WTC11 (cell line): ENCODE data around the gene MEP1A. TPM values are rescaled to one million over a fixed set of nuclear protein-coding genes. Genes with fewer than 3 reads are reported as not detected.
"Not testable (repeated sequence)": the region's sequence is repeated elsewhere in the genome, so short reads cannot be mapped to it uniquely, and the experiment has no call there.

Experiments used
- ATAC-seq: fragments of 200-7000 bp; cut with Tn5 transposase; 2 replicates; pipeline ENCODE4 v1.10.0; 2021; ENCODE audit warnings: mild to moderate bottlenecking, moderate library complexity
- CTCF ChIA-PET: fragments of 300-600 bp; sonication (Branson Sonifier 250); formaldehyde crosslinking; loops from one replicate; lab custom pipeline; 2021; ENCODE audit warnings: antibody characterized with exemption; lab: Charles Lee
- POLR2A ChIA-PET: fragments of 350-600 bp; sonication (Branson Sonifier 250); formaldehyde crosslinking; loops from one replicate; lab custom pipeline; 2021; ENCODE audit warnings: antibody characterized with exemption; lab: Charles Lee
- DNase-seq: peaks from one replicate; pipeline ENCODE4 v3.0.0; 2021; ENCODE audit warnings: low spot score
- H3K27ac Mint-ChIP-seq: 2 replicates; pipeline ENCODE4 v1.8.0; 2021; ENCODE audit warnings: mixed read lengths
- H3K27me3 Mint-ChIP-seq: 2 replicates; pipeline ENCODE4 v1.8.0; 2021; ENCODE audit warnings: low read depth, mild to moderate bottlenecking, moderate library complexity, mixed read lengths
- H3K36me3 Mint-ChIP-seq: 2 replicates; pipeline ENCODE4 v1.8.0; 2021; ENCODE audit warnings: mixed read lengths
- H3K4me1 Mint-ChIP-seq: 2 replicates; pipeline ENCODE4 v1.8.0; 2022; ENCODE audit warnings: mixed read lengths
- H3K4me3 Mint-ChIP-seq: 2 replicates; pipeline ENCODE4 v1.8.0; 2021; ENCODE audit warnings: mild to moderate bottlenecking, moderate library complexity, mixed read lengths
- H3K9me3 Mint-ChIP-seq: 2 replicates; pipeline ENCODE4 v1.8.0; 2021; ENCODE audit warnings: mixed read lengths
- E2F4 ChIP-seq: sonication (generic); formaldehyde crosslinking; IDR thresholded peaks from 2 replicates; pipeline ENCODE4 v1.8.1; 2022; ENCODE audit warnings: low read depth, mild to moderate bottlenecking, moderate library complexity, missing genetic modification reagents, borderline replicate concordance
- ESRRA ChIP-seq: sonication (generic); formaldehyde crosslinking; IDR thresholded peaks from 2 replicates; pipeline ENCODE4 v1.8.1; 2022; ENCODE audit warnings: mild to moderate bottlenecking, missing genetic modification reagents, borderline replicate concordance
- HMGA2 ChIP-seq: fragments of 250-450 bp; sonication (Bioruptor Pico); IDR thresholded peaks from 2 replicates; pipeline ENCODE4 v1.4.0; 2021; ENCODE audit warnings: mild to moderate bottlenecking, moderate library complexity
- JUN ChIP-seq: sonication (generic); formaldehyde crosslinking; IDR thresholded peaks from 2 replicates; pipeline ENCODE4 v1.8.0; 2023; ENCODE audit warnings: mild to moderate bottlenecking, missing genetic modification reagents
- MXD4 ChIP-seq: fragments of 250-450 bp; sonication (Bioruptor Pico); IDR thresholded peaks from 2 replicates; pipeline ENCODE4 v1.8.0; 2021; ENCODE audit warnings: mild to moderate bottlenecking, moderate library complexity, borderline replicate concordance
- NFE2L1 ChIP-seq: sonication (generic); formaldehyde crosslinking; IDR thresholded peaks from 2 replicates; pipeline ENCODE4 v1.8.1; 2023; ENCODE audit warnings: missing genetic modification reagents
- SMAD4 ChIP-seq: sonication (generic); formaldehyde crosslinking; IDR thresholded peaks from 2 replicates; pipeline ENCODE4 v1.8.0; 2022; ENCODE audit warnings: mild to moderate bottlenecking, missing genetic modification reagents
- TP53 ChIP-seq: sonication (generic); formaldehyde crosslinking; IDR thresholded peaks from 2 replicates; pipeline ENCODE4 v1.8.1; 2023; ENCODE audit warnings: mild to moderate bottlenecking, missing genetic modification reagents
- ZMAT4 ChIP-seq: fragments of 250-450 bp; sonication (Bioruptor Pico); IDR thresholded peaks from 2 replicates; pipeline ENCODE4 v1.9.0; 2021; ENCODE audit warnings: mild to moderate bottlenecking
- ZNF425 ChIP-seq: fragments of 250-450 bp; sonication (Bioruptor Pico); conservative IDR thresholded peaks from 2 replicates; pipeline ENCODE4 v1.9.0; 2021; ENCODE audit warnings: mild to moderate bottlenecking
- total RNA-seq: library from RNA; stranded (reverse); gene quantifications from 3 replicates; pipeline ENCODE4 v1.2.3, GENCODE V29; 2021
- TF ChIP-seq, protein P1 (sequence below): fragments of 250-450 bp; sonication (Bioruptor Pico); IDR thresholded peaks from 2 replicates; pipeline ENCODE4 v1.8.0; 2021; ENCODE audit warnings: mild to moderate bottlenecking
- TF ChIP-seq, protein P2 (sequence below): sonication (generic); formaldehyde crosslinking; IDR thresholded peaks from 2 replicates; pipeline ENCODE4 v1.8.0; 2022; ENCODE audit warnings: mild to moderate bottlenecking, missing genetic modification reagents
- TF ChIP-seq, protein P3 (sequence below): sonication (generic); formaldehyde crosslinking; IDR thresholded peaks from 2 replicates; pipeline ENCODE4 v1.8.0; 2023; ENCODE audit warnings: mild to moderate bottlenecking, missing genetic modification reagents
- TF ChIP-seq, protein P4 (sequence below): sonication (generic); formaldehyde crosslinking; IDR thresholded peaks from 2 replicates; pipeline ENCODE4 v1.8.1; 2023; ENCODE audit warnings: mild to moderate bottlenecking, moderate library complexity, missing genetic modification reagents

The MEP1A gene
- total RNA-seq, 1 experiment from 2014 or later: 0.09 TPM

GRCh38 chr6:46838033-46838432 is 44.8 kb downstream of the MEP1A start:
- Mint-ChIP-seq H3K27me3 (peaks cover 8% of the 10 kb centered on the region; the same call in 1 of the 2 replicates), H3K27ac (no peak overlapping the region)
- TF ChIP-seq, protein P1, sequence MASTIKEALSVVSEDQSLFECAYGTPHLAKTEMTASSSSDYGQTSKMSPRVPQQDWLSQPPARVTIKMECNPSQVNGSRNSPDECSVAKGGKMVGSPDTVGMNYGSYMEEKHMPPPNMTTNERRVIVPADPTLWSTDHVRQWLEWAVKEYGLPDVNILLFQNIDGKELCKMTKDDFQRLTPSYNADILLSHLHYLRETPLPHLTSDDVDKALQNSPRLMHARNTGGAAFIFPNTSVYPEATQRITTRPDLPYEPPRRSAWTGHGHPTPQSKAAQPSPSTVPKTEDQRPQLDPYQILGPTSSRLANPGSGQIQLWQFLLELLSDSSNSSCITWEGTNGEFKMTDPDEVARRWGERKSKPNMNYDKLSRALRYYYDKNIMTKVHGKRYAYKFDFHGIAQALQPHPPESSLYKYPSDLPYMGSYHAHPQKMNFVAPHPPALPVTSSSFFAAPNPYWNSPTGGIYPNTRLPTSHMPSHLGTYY (CRISPR knock-in tag): no peak
- TF ChIP-seq ESRRA (CRISPR knock-in tag) (no peak), E2F4 (CRISPR knock-in tag) (no peak), ZNF425 (no peak), TP53 (no peak)
- TF ChIP-seq, protein P2, sequence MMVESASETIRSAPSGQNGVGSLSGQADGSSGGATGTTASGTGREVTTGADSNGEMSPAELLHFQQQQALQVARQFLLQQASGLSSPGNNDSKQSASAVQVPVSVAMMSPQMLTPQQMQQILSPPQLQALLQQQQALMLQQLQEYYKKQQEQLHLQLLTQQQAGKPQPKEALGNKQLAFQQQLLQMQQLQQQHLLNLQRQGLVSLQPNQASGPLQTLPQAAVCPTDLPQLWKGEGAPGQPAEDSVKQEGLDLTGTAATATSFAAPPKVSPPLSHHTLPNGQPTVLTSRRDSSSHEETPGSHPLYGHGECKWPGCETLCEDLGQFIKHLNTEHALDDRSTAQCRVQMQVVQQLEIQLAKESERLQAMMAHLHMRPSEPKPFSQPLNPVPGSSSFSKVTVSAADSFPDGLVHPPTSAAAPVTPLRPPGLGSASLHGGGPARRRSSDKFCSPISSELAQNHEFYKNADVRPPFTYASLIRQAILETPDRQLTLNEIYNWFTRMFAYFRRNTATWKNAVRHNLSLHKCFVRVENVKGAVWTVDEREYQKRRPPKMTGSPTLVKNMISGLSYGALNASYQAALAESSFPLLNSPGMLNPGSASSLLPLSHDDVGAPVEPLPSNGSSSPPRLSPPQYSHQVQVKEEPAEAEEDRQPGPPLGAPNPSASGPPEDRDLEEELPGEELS (CRISPR knock-in tag): no peak
- TF ChIP-seq, protein P3, sequence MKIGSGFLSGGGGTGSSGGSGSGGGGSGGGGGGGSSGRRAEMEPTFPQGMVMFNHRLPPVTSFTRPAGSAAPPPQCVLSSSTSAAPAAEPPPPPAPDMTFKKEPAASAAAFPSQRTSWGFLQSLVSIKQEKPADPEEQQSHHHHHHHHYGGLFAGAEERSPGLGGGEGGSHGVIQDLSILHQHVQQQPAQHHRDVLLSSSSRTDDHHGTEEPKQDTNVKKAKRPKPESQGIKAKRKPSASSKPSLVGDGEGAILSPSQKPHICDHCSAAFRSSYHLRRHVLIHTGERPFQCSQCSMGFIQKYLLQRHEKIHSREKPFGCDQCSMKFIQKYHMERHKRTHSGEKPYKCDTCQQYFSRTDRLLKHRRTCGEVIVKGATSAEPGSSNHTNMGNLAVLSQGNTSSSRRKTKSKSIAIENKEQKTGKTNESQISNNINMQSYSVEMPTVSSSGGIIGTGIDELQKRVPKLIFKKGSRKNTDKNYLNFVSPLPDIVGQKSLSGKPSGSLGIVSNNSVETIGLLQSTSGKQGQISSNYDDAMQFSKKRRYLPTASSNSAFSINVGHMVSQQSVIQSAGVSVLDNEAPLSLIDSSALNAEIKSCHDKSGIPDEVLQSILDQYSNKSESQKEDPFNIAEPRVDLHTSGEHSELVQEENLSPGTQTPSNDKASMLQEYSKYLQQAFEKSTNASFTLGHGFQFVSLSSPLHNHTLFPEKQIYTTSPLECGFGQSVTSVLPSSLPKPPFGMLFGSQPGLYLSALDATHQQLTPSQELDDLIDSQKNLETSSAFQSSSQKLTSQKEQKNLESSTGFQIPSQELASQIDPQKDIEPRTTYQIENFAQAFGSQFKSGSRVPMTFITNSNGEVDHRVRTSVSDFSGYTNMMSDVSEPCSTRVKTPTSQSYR (CRISPR knock-in tag): no peak
- TF ChIP-seq, all 79 proteins: peak for 0
- Mint-ChIP-seq H3K36me3 (peaks cover 21% of the 10 kb centered on the region), H3K9me3 (peaks cover 43% of the 10 kb centered on the region), H3K4me3 (no peak overlapping the region), H3K4me1 (no peaks in the 10 kb centered on the region)
- CTCF ChIA-PET: interaction anchor here (0.6 kb wide), 1 partner anchor 10 kb away, joined by 3 read pairs; no protein-coding TSS in a partner anchor
- POLR2A ChIA-PET: no interaction called here
- ATAC-seq (no peak), DNase-seq (no peak)

DNA sequence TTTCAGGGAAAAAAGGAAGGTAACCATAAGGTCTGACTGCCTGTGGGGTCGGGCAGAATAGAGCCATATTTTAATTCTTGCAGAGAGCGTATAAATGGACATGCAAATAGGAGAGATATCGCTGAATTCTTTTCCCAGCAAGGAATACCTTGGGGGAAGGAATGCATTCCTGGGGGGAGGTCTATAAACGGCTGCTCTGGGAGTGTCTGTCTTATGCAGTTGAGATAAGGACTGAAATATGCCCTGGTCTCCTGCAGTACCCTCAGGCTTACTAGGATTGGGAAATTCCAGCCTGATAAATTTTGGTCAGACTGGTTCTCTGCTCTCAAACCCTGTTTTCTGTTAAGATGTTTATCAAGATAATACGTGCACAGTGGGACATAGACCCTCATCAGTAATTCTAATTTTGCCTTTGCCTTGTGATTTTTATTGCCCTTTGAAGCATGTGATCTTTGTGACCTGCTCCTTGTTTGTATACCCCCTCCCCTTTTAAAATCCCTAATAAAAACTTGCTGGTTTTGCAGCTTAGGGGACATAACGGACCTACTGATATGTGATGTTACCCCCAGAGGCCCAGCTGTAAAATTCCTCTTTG is 49.2 kb downstream of the MEP1A start:
- H3K27me3 Mint-ChIP-seq, ATAC-seq, H3K27ac Mint-ChIP-seq, H3K4me1 Mint-ChIP-seq, CTCF ChIA-PET, POLR2A ChIA-PET, H3K4me3 Mint-ChIP-seq: not testable (repeated sequence)
- Mint-ChIP-seq H3K9me3 (peaks cover 68% of the 10 kb centered on the region), H3K36me3 (peaks cover 23% of the 10 kb centered on the region)
- DNase-seq: peak; percentile 41

GRCh38 chr6:46845126-46845525 is 51.9 kb downstream of the MEP1A start:
- DNase-seq (no peak), ATAC-seq (no peak)
- Mint-ChIP-seq H3K9me3 (peaks cover 54% of the 10 kb centered on the region), H3K36me3 (peaks cover 23% of the 10 kb centered on the region), H3K4me3 (no peak overlapping the region), H3K27me3 (peaks cover 22% of the 10 kb centered on the region), H3K27ac (no peak overlapping the region), H3K4me1 (peaks cover 19% of the 10 kb centered on the region)
- ChIA-PET CTCF (no interaction called here), POLR2A (no interaction called here)
- TF ChIP-seq, protein P4, sequence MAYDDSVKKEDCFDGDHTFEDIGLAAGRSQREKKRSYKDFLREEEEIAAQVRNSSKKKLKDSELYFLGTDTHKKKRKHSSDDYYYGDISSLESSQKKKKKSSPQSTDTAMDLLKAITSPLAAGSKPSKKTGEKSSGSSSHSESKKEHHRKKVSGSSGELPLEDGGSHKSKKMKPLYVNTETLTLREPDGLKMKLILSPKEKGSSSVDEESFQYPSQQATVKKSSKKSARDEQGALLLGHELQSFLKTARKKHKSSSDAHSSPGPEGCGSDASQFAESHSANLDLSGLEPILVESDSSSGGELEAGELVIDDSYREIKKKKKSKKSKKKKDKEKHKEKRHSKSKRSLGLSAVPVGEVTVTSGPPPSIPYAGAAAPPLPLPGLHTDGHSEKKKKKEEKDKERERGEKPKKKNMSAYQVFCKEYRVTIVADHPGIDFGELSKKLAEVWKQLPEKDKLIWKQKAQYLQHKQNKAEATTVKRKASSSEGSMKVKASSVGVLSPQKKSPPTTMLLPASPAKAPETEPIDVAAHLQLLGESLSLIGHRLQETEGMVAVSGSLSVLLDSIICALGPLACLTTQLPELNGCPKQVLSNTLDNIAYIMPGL (CRISPR knock-in tag): no peak
- TF ChIP-seq JUN (no peak), ZMAT4 (CRISPR knock-in tag) (no peak), MXD4 (CRISPR knock-in tag) (no peak), HMGA2 (CRISPR knock-in tag) (no peak), NFE2L1 (CRISPR knock-in tag) (no peak), SMAD4 (CRISPR knock-in tag) (no peak)
- TF ChIP-seq, protein P2 (CRISPR knock-in tag): no peak
